HepG2 (cell line): ENCODE results near the gene MRPL10. TPM values are rescaled to one million over a fixed set of nuclear protein-coding genes. Genes with fewer than 3 reads are reported as not detected.

ENCODE experiments used
- CSRNP1 ChIP-seq: sonication (generic); formaldehyde crosslinking; IDR thresholded peaks from 2 replicates; pipeline ENCODE4 v1.8.1; 2023; ENCODE audit warnings: mild to moderate bottlenecking, missing genetic modification reagents
- ELK4 ChIP-seq: sonication (generic); formaldehyde crosslinking; IDR thresholded peaks from 2 replicates; pipeline ENCODE4 v1.9.0; 2021; ENCODE audit warnings: missing genetic modification reagents, borderline replicate concordance
- ERF ChIP-seq: IDR thresholded peaks from 2 replicates; pipeline ENCODE4 v1.6.1; 2018; ENCODE audit warnings: missing biosample characterization, missing genetic modification reagents
- HCFC1 ChIP-seq: fragments of 150-350 bp; IDR thresholded peaks from 2 replicates; pipeline ENCODE4 v1.6.1; 2014; ENCODE audit warnings: low read depth, low read length
- KAT2B ChIP-seq: fragments of 150-350 bp; IDR thresholded peaks from 2 replicates; pipeline ENCODE4 v1.6.1; 2014; ENCODE audit warnings: low read depth, low read length, borderline replicate concordance
- MAFF ChIP-seq: IDR thresholded peaks from 2 replicates; pipeline ENCODE4 v1.6.1; 2011; ENCODE audit warnings: low read depth, low read length, improper control_type of control experiment
- NBN ChIP-seq: fragments of 450-650 bp; conservative IDR thresholded peaks from 2 replicates; pipeline ENCODE4 v1.6.1; 2017
- POGZ ChIP-seq: sonication (generic); formaldehyde crosslinking; IDR thresholded peaks from 2 replicates; pipeline ENCODE4 v1.4.0; 2020; ENCODE audit warnings: mild to moderate bottlenecking, missing genetic modification reagents
- RXRB ChIP-seq: IDR thresholded peaks from 2 replicates; pipeline ENCODE4 v1.6.1; 2016; ENCODE audit warnings: borderline replicate concordance, missing genetic modification reagents, missing compliant biosample characterization
- SSRP1 ChIP-seq: IDR thresholded peaks from 2 replicates; pipeline ENCODE4 v1.6.1; 2016; ENCODE audit warnings: control low read depth
- TRAFD1 ChIP-seq: sonication (generic); formaldehyde crosslinking; IDR thresholded peaks from 2 replicates; pipeline ENCODE4 v1.5.1; 2020; ENCODE audit warnings: missing genetic modification reagents, mild to moderate bottlenecking, borderline replicate concordance
- WIZ ChIP-seq: sonication (generic); formaldehyde crosslinking; IDR thresholded peaks from 2 replicates; pipeline ENCODE4 v1.5.1; 2020; ENCODE audit warnings: mild to moderate bottlenecking, missing genetic modification reagents
- ZFP90 ChIP-seq: sonication (generic); formaldehyde crosslinking; IDR thresholded peaks from 2 replicates; pipeline ENCODE4 v1.8.0; 2022; ENCODE audit warnings: missing genetic modification reagents, mild to moderate bottlenecking, inconsistent platforms, borderline replicate concordance
- ZNF329 ChIP-seq: sonication (generic); formaldehyde crosslinking; IDR thresholded peaks from 2 replicates; pipeline ENCODE4 v1.9.0; 2021; ENCODE audit warnings: low read depth, mild to moderate bottlenecking, missing genetic modification reagents
- ZNF367 ChIP-seq: sonication (generic); formaldehyde crosslinking; IDR thresholded peaks from 2 replicates; pipeline ENCODE4 v1.4.0; 2020; ENCODE audit warnings: missing genetic modification reagents, borderline replicate concordance
- ZNF546 ChIP-seq: sonication (generic); formaldehyde crosslinking; conservative IDR thresholded peaks from 2 replicates; pipeline ENCODE4 v1.8.1; 2023; ENCODE audit warnings: mild to moderate bottlenecking, missing genetic modification reagents
- ZNF704 ChIP-seq: sonication (generic); formaldehyde crosslinking; IDR thresholded peaks from 2 replicates; pipeline ENCODE4 v1.8.1; 2023; ENCODE audit warnings: mild to moderate bottlenecking, inconsistent platforms, moderate library complexity, missing genetic modification reagents, borderline replicate concordance
- ZNF713 ChIP-seq: sonication (generic); formaldehyde crosslinking; IDR thresholded peaks from 2 replicates; pipeline ENCODE4 v1.4.0; 2020; ENCODE audit warnings: mild to moderate bottlenecking, missing genetic modification reagents
- ZNF772 ChIP-seq: sonication (generic); formaldehyde crosslinking; IDR thresholded peaks from 2 replicates; pipeline ENCODE4 v1.5.0; 2020; ENCODE audit warnings: mild to moderate bottlenecking, missing genetic modification reagents
- polyA plus RNA-seq, 8 experiments: library from polyadenylated mRNA; depleted of rRNA in 3 of 8; stranded (reverse) in 7 of 8; unstranded in 1 of 8; fragments of >200 nt; fragmentation: Illumina TruSeq in 4 of 8; extraction: Trizol in 4 of 8; gene quantifications; 2 replicates each; pipeline versions ENCODE4 v1.2.1 to v1.2.3, GENCODE V29; 2011 to 2016; ENCODE audit warnings: low read depth in 4 of 8, missing spikeins in 1 of 8, mixed read lengths in 1 of 8; ENCODE audit not compliant: insufficient read depth in 1 of 8
- total RNA-seq, 5 experiments: library from RNA; depleted of rRNA; stranded (reverse); fragments of >200 nt; fragmentation: Illumina TruSeq; extraction: Trizol; gene quantifications; 2 replicates each; pipeline ENCODE4 v1.2.3, GENCODE V29; 2016; ENCODE audit warnings: low read depth in 1 of 5
- TF ChIP-seq, protein P1 (sequence below): sonication (generic); formaldehyde crosslinking; conservative IDR thresholded peaks from 2 replicates; pipeline ENCODE4 v1.4.0; 2020; ENCODE audit warnings: missing genetic modification reagents
- TF ChIP-seq, protein P2 (sequence below), 2 experiments: fragments of 450-650 bp in 1 of 2; sonication (generic) in 1 of 2; formaldehyde crosslinking; IDR thresholded peaks; 2 replicates each; pipeline versions ENCODE4 v1.5.0 to v1.8.0; 2020 to 2022; ENCODE audit warnings: mild to moderate bottlenecking in 1 of 2, missing genetic modification reagents in 1 of 2

MRPL10 gene
- total and polyA plus RNA-seq, 2 of the 13 experiments (the other 11 are each of a cell fraction or from before 2014, with no cell fraction given): 56.7 to 149 TPM

DNA sequence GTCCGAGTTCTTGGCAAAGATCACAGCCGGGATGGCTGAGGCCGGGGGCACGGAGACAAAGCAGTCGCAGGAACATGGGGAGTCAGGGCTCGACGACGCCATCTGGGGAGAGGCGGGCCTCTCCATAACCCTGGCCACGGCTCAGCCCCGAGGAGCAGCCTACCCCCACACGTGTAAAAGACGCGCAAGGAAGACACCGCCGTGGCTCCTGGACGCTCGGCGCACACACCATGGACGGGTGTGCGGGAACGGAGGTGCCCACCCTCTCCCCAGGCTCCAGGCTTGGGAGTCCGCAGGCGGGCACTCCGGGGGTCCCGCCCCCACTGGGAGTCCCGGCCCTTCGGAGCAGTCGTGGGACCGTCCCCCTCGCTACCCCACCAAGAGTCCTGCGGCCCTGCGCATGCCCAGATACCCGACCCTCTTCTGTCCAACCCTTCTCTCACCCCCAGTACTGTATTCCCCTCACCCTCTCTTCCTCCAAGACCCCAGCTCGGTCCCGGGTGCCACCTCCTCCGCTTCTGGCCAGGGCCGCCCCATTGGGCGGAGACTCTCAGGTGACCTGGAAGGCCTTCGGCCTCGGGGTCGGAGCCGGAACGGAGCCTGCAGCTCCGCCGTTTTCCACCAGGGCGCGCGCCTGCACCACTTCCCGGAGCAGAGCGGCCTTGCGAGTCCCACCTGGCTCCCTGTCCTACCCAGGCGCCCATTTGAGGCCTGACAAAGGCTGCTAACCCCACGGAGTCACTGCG lies 9.6 kb upstream of the MRPL10 start, which contains the start of gene SCRN2 (continued):
- no peak for TF ChIP-seq ELK4 (CRISPR knock-in tag)
- TF ChIP-seq ZNF772 (CRISPR knock-in tag): 0 out of 2 replicates have a peak, but pooled peaks have one; percentile 69
- TF ChIP-seq, protein P1, sequence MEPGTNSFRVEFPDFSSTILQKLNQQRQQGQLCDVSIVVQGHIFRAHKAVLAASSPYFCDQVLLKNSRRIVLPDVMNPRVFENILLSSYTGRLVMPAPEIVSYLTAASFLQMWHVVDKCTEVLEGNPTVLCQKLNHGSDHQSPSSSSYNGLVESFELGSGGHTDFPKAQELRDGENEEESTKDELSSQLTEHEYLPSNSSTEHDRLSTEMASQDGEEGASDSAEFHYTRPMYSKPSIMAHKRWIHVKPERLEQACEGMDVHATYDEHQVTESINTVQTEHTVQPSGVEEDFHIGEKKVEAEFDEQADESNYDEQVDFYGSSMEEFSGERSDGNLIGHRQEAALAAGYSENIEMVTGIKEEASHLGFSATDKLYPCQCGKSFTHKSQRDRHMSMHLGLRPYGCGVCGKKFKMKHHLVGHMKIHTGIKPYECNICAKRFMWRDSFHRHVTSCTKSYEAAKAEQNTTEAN (CRISPR knock-in tag): peak; percentile 82
- 0 out of 2 replicates have a peak, but pooled peaks have one; percentile 12 for TF ChIP-seq HCFC1
- 0 out of 2 replicates have a peak, but pooled peaks have one; percentile 68 for TF ChIP-seq ZNF329 (CRISPR knock-in tag)
- 0 out of 2 replicates have a peak, but pooled peaks have one; percentile 28 for TF ChIP-seq ZNF713 (CRISPR knock-in tag)
- TF ChIP-seq MAFF: no peak
- TF ChIP-seq ZNF546: 0 out of 2 replicates have a peak, but pooled peaks have one; percentile 40
- TF ChIP-seq ERF (CRISPR knock-in tag): no peak; the same call in none of the 2 replicates
- TF ChIP-seq POGZ (CRISPR knock-in tag): peak; percentile 77
- 0 out of 2 replicates have a peak, but pooled peaks have one; percentile 79 for TF ChIP-seq WIZ (CRISPR knock-in tag)
- TF ChIP-seq TRAFD1: no peak
- no peak for TF ChIP-seq SSRP1 (CRISPR knock-in tag)
- peak; percentile 45; the same call in 1 of the 2 replicates for TF ChIP-seq ZFP90
- TF ChIP-seq ZNF367 (CRISPR knock-in tag): no peak
- peak; percentile 74; the same call in 1 of the 2 replicates for TF ChIP-seq ZNF704
- TF ChIP-seq KAT2B: no peak
- peak; percentile 80; the same call in 1 of the 2 replicates for TF ChIP-seq RXRB (CRISPR knock-in tag)
- TF ChIP-seq, protein P2, sequence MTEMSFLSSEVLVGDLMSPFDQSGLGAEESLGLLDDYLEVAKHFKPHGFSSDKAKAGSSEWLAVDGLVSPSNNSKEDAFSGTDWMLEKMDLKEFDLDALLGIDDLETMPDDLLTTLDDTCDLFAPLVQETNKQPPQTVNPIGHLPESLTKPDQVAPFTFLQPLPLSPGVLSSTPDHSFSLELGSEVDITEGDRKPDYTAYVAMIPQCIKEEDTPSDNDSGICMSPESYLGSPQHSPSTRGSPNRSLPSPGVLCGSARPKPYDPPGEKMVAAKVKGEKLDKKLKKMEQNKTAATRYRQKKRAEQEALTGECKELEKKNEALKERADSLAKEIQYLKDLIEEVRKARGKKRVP (CRISPR knock-in tag; IDR thresholded peaks at IDR 0.05): no peak; a peak in 1 of 4 replicates
- peak; percentile 77; the same call in 1 of the 2 replicates for TF ChIP-seq CSRNP1 (CRISPR knock-in tag)
- TF ChIP-seq NBN: no peak
